ENCODE measurements around the gene SARS2. TPM values are rescaled to one million over a fixed set of nuclear protein-coding genes. Genes with fewer than 3 reads are reported as not detected.

Gene SARS2
- 10 to 100 TPM in 1 of 2 donors, 1 to 10 TPM in 1; 6.3 to 14.1 TPM for total RNA-seq

GRCh38 chr19:38929929-38930775 lies at the start of gene SARS2:
TSS of gene SARS2 (minus strand) at chr19:38930763. CDS start at chr19:38930736, 27 bp downstream.
- H3K4me3 ChIP-seq: peak within 1 kb of the TSS; percentile 87
- ATAC-seq (ENCODE audit: insufficient number of reproducible peaks, low FRiP score, low read depth): peak; percentile 85
- H3K27me3 ChIP-seq (replicated peaks; ENCODE audit: insufficient read depth): no peaks in the 10 kb centered on the region
- peak; percentile 97 for TF ChIP-seq CTCF (IDR thresholded peaks at IDR 0.05)
- H3K9me3 ChIP-seq: no peaks in the 10 kb centered on the region
- H3K4me1 ChIP-seq (ENCODE audit: control insufficient read depth in 1 of 2, low read depth in 2 of 2): peaks cover 8 to 15% of the 10 kb centered on the region in 2 donors
- DNase-seq (ENCODE audit: low spot score): peak; percentile 64
- peak within 1 kb of the TSS; percentile 68 to 83 for H3K27ac ChIP-seq
- peaks cover 8% of the 10 kb centered on the region for H3K36me3 ChIP-seq

GRCh38 chr19:38979812-38980211 lies 49.2 kb upstream of the SARS2 start:
- Histone ChIP-seq H3K4me1 (ENCODE audit: control insufficient read depth in 1 of 2, low read depth in 2 of 2) (peaks cover 3 to 10% of the 10 kb centered on the region in 2 donors), H3K27ac (no peak overlapping the region), H3K27me3 (replicated peaks; ENCODE audit: insufficient read depth) (no peaks in the 10 kb centered on the region), H3K9me3 (no peaks in the 10 kb centered on the region), H3K4me3 (no peak overlapping the region), H3K36me3 (no peaks in the 10 kb centered on the region)
- ATAC-seq (ENCODE audit: insufficient number of reproducible peaks, low FRiP score, low read depth) (no peak), DNase-seq (ENCODE audit: low spot score) (no peak)
- no peak for TF ChIP-seq CTCF (IDR thresholded peaks at IDR 0.05)

GRCh38 chr19:38978326-38978689 lies 47.7 kb upstream of the SARS2 start:
- TF ChIP-seq CTCF (IDR thresholded peaks at IDR 0.05): no peak
- Histone ChIP-seq H3K36me3 (no peaks in the 10 kb centered on the region), H3K27ac (no peak overlapping the region), H3K4me3 (no peak overlapping the region), H3K9me3 (no peaks in the 10 kb centered on the region), H3K27me3 (replicated peaks; ENCODE audit: insufficient read depth) (no peaks in the 10 kb centered on the region), H3K4me1 (ENCODE audit: control insufficient read depth in 1 of 2, low read depth in 2 of 2) (peaks cover 7 to 20% of the 10 kb centered on the region in 2 donors)
- DNase-seq (ENCODE audit: low spot score) (no peak), ATAC-seq (ENCODE audit: insufficient number of reproducible peaks, low FRiP score, low read depth) (no peak)

- TF ChIP-seq CTCF (IDR thresholded peaks at IDR 0.05): no peak
- no peak for ATAC-seq (ENCODE audit: insufficient number of reproducible peaks, low FRiP score, low read depth)
These were observed 47.1 kb upstream of the SARS2 start for GRCh38 chr19:38977445-38978325.

GRCh38 chr19:38975861-38976271 lies 45.3 kb upstream of the SARS2 start:
- H3K9me3 ChIP-seq: no peaks in the 10 kb centered on the region
- peaks cover 7 to 20% of the 10 kb centered on the region in 2 donors for H3K4me1 ChIP-seq (ENCODE audit: control insufficient read depth in 1 of 2, low read depth in 2 of 2)
- peak overlapping the region; percentile 82 for H3K4me3 ChIP-seq
- no peaks in the 10 kb centered on the region for H3K27me3 ChIP-seq (replicated peaks; ENCODE audit: insufficient read depth)
- no peak for TF ChIP-seq CTCF (IDR thresholded peaks at IDR 0.05)
- ATAC-seq (ENCODE audit: insufficient number of reproducible peaks, low FRiP score, low read depth) (no peak), DNase-seq (ENCODE audit: low spot score) (no peak)
- H3K36me3 ChIP-seq: no peaks in the 10 kb centered on the region
- H3K27ac ChIP-seq: peak overlapping the region; percentile 74 to 84

More at GRCh38 chr19:38977445-38978325, 47.1 kb upstream of the SARS2 start:
- Histone ChIP-seq H3K4me3 (no peak overlapping the region), H3K4me1 (ENCODE audit: control insufficient read depth in 1 of 2, low read depth in 2 of 2) (peaks cover 7 to 20% of the 10 kb centered on the region in 2 donors), H3K27ac (no peak overlapping the region), H3K9me3 (no peaks in the 10 kb centered on the region), H3K27me3 (replicated peaks; ENCODE audit: insufficient read depth) (no peaks in the 10 kb centered on the region), H3K36me3 (no peaks in the 10 kb centered on the region)
- no peak for DNase-seq (ENCODE audit: low spot score)

Measured in thoracic aorta (tissue), 2 donors.